LoVo (cell line): Measurements from ENCODE around the gene KLF11.
"Not testable (repeated sequence)": the region's sequence is repeated elsewhere in the genome, so short reads cannot be mapped to it uniquely, and the experiment has no call there.

Experiments used
- DNase-seq: peaks from one replicate; pipeline ENCODE4 v3.0.0-alpha.2; 2016; ENCODE audit warnings: low spot score

The KLF11 gene

GRCh38 chr2:10085043-10085667 is 41.8 kb downstream of the KLF11 start:
- DNase-seq = no peak

GRCh38 chr2:10085668-10086059 is 42.3 kb downstream of the KLF11 start:
- no peak for DNase-seq

- DNase-seq = no peak
These were observed 43.6 kb downstream of the KLF11 start for GRCh38 chr2:10086950-10087349.

DNA sequence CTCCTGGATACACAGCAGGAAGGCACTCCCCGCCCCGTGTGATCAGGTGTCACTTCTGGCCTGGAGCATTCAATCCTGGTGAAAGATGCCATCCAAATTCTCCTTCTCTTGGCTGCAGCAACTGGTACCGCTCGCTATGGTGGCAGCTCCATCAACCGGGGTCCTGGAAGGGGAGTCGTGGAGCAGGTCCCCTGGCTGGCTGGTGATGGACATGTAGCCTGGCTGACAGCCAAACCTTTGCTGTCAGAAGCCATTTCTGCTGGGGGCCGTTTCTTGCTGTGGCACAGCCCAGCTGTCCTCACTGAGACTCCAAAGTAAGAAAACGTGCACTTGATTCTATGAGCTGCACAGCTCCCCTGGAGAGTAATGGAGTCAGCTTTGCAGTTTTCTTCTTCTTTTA is 44.0 kb downstream of the KLF11 start:
- no peak for DNase-seq

DNA sequence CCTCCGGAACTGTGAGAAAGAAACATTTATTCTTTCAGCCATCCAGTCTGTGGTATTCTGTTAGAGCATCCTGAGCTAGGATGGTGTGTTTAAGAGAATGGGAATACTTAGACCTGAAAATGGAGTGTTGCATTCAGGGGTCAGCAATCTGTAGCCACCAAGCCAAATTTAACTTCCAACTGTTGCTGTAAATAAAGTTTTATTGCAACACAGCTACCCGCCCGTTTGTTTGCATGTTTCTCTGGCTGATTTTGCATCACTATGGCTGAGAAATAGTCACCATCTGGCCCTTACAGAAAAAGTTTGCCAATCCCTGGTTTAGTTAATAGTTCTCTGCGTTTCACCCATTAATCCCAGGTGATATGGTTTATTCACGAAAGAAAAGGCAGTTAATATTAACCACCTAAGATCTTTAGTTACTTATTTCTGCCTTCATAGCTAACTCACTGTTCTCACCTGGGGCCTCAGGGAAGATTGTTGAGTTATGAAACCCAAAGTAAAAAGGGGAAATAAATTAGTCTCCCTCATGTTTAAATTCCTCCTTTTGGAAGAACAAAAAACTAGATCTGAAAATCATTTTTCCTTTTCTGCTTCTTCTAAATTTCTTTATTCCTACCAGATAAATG is 46.3 kb downstream of the KLF11 start:
- no peak for DNase-seq

- no peak for DNase-seq
These were observed 48.0 kb downstream of the KLF11 start for GRCh38 chr2:10091182-10091888.

DNA sequence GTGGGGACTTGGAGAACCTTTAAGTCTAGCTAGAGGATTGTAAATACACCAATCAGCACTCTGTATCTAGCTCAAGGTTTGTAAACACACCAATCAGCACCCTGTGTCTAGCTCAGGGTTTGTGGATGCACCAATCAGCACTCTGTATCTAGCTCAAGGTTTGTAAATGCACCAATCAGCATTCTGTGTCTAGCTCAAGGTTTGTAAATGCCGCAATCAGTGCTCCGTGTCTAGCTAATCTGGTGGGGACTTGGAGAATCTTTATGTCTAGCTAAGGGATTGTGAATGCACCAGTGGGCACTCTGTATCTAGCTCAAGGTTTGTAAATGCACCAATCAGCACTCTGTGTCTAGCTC is 48.5 kb downstream of the KLF11 start:
- DNase-seq = not testable (repeated sequence)

- DNase-seq = no peak
These were observed 51.0 kb downstream of the KLF11 start for GRCh38 chr2:10094271-10094814.

DNA sequence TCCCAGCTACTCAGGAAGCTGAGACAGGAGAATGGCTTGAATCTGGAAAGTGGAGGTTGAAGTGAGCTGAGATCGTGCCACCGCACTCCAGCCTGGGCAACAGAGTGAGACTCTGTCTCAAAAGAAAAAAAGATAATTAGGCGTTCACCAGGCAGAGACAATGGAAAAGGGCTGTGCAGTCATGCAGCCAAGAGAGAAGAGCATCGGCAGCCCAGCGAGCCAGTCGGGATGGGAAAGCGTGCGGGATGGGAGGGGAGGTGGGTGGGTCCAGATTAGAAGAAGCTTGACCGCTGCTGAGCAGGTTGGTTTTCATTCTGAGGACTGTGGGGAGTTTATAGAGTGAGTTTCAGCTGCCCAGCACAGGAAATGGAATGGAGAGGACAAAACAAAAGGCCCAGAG is 51.8 kb downstream of the KLF11 start:
- DNase-seq = no peak

DNA sequence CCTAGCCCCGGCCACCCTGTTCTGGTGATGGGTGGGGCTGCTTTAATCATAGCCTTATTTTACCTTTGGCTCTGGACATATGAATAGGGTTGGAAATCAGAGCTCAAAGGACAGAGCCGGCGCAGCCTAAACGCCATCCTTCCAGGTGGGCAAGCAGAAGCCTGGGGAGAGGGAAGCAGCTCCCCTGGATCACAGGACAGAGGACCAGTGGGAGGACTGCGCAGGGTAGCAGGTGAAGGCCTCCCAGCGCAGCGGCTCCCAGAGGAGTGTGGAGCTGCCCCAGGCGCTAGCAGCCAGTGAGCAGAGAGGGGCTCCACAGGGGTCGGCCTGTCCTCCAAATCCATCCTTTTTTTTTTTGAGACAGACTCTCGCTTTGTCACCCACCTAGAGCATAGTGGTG is 53.3 kb downstream of the KLF11 start:
- DNase-seq = no peak

GRCh38 chr2:10097352-10098148 is 54.2 kb downstream of the KLF11 start:
- peak; percentile 72 for DNase-seq

GRCh38 chr2:10101491-10101890 is 58.1 kb downstream of the KLF11 start:
- DNase-seq = no peak

DNA sequence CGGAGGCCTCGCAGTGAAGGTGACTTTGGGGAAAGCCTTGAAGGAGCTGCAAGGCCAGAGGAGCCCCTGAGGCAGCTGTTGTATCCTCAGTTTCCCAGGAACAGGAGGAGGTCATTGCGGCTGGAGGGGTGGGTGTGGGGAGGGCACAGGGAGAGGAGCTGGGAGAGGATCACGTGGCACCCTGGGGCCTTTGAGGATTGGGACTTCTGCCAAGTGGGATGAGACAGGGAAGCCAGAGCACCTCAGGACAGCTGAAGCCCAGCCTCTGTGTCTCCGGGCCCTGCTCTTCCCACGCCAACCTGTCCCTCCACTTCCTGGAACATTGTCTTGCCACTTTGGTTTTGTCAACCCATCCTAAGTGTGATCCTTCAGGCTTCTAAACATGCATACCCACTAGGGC is 59.8 kb downstream of the KLF11 start:
- no peak for DNase-seq
